Vagina (tissue), 2 donors: ENCODE data around the gene SFI1.

Experiments used
- POLR2A ChIP-seq, 2 donors: fragments of 450-650 bp; IDR thresholded peaks; one replicate each; pipeline ENCODE4 v1.6.1; 2017; ENCODE audit warnings: antibody characterized with exemption in 2 of 2, mild to moderate bottlenecking in 2 of 2, moderate library complexity in 2 of 2
- TF ChIP-seq, protein P1 (sequence below), 3 experiments: fragments of 450-650 bp in 2 of 3; fragments of 200-600 bp in 1 of 3; sonication (generic) in 1 of 3; IDR thresholded peaks; one replicate each; pipeline ENCODE4 v1.5.1; 2017 to 2019; ENCODE audit warnings: antibody characterized with exemption in 3 of 3, mild to moderate bottlenecking in 2 of 3, moderate library complexity in 2 of 3

DNA sequence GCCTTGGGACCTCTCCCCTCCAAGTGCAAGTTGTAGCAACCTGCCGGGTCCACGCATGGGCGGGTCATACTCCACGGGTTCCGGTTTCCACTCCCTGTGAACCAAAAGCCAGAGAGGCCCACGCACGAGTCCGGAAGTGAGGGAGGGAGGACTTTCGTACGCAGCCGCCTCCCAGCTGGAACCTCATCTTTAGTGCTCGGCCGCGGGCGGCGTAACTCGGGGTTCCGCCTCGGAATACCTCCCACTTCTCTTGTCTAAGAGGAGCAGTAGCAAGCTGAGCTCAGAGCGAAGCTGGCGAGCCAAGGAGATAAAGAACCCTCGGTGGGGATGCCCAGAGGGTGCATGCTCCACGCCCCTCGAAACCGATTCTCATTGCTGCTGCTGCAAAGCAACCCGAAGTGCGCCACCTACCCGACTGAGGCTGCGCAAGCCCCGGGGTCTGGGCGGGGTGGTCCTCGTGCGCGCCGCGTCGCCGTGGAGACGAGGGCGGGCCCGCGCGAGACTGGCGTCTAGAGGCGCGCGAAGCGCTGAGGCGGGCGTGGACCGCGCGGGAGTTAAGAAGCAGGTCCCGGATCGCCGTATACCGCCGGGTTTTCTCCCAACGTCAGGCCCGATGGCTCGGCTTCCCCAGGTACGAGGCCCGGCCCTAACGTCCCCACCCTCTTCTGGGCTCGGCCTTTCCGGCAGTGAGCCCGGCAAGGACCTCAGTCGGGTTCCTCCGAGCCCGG lies at the start of gene SFI1:
- TF ChIP-seq POLR2A (IDR thresholded peaks at IDR 0.05), result peak in 1 of 2 donors; percentile 16
- TF ChIP-seq, protein P1, sequence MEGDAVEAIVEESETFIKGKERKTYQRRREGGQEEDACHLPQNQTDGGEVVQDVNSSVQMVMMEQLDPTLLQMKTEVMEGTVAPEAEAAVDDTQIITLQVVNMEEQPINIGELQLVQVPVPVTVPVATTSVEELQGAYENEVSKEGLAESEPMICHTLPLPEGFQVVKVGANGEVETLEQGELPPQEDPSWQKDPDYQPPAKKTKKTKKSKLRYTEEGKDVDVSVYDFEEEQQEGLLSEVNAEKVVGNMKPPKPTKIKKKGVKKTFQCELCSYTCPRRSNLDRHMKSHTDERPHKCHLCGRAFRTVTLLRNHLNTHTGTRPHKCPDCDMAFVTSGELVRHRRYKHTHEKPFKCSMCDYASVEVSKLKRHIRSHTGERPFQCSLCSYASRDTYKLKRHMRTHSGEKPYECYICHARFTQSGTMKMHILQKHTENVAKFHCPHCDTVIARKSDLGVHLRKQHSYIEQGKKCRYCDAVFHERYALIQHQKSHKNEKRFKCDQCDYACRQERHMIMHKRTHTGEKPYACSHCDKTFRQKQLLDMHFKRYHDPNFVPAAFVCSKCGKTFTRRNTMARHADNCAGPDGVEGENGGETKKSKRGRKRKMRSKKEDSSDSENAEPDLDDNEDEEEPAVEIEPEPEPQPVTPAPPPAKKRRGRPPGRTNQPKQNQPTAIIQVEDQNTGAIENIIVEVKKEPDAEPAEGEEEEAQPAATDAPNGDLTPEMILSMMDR (IDR thresholded peaks at IDR 0.05), result no peak
